K562 (cell line): ENCODE measurements around the gene MAST4. TPM values are rescaled to one million over a fixed set of nuclear protein-coding genes. Genes with fewer than 3 reads are reported as not detected.
A peak's percentile ranks its signal among the peaks of the same experiment; 100 is the strongest.

Source experiments
- ATAC-seq: fragments of 200-7000 bp; cut with Tn5 transposase; 3 replicates; pipeline ENCODE4 v1.9.1; 2020; ENCODE audit warnings: moderate library complexity
- BruUV-seq: library from RNA; stranded (reverse); fragments of 400-500 nt; replicated peaks from 2 replicates; lab custom pipeline; 2021; lab: Mats Ljungman, UMichigan
- CTCF ChIA-PET: fragments of 300-600 bp; formaldehyde crosslinking; extraction: SDS; loops from one replicate; lab custom pipeline; 2021; ENCODE audit warnings: low intra/inter-chr PET ratio; lab: Yijun Ruan, JAX
- POLR2A ChIA-PET: fragments of 300-600, 350-650 bp; sonication (Branson Sonifier 250); formaldehyde crosslinking; extraction: SDS; loops from one replicate; lab custom pipeline; 2021; ENCODE audit warnings: antibody characterized with exemption, inconsistent platforms; lab: Yijun Ruan, JAX
- DNase-seq, 4 experiments: peaks; one replicate each; pipeline versions ENCODE4 v3.0.0 to v3.0.0-alpha.2; 2011 to 2018; ENCODE audit warnings: low spot score in 3 of 4, mixed read lengths in 3 of 4; ENCODE audit errors: extremely low read depth in 1 of 4
- FAIRE-seq: peaks from 2 replicates; lab custom pipeline; 2011; peaks lifted over from hg19 to GRCh38; lab: Jason Lieb, UNC
- H2AFZ ChIP-seq: 2 replicates; pipeline ENCODE4 v1.6.0; 2011; ENCODE audit warnings: low read depth, low read length, control low read depth, inconsistent platforms
- H3K27ac ChIP-seq: fragments of 200-600 bp; 3 replicates; pipeline ENCODE4 v1.8.0; 2011; ENCODE audit warnings: low read depth, mild to moderate bottlenecking, control low read depth, inconsistent platforms, low read length, moderate library complexity, mixed read lengths; ENCODE audit errors: extremely low read depth
- H3K27me3 ChIP-seq, 2 experiments: fragments of 300-600 bp in 1 of 2; 2 replicates in 1 of 2; 3 replicates in 1 of 2; pipeline versions ENCODE4 v1.6.0 to v1.8.0; 2011; ENCODE audit warnings: inconsistent platforms in 2 of 2, low read length in 2 of 2, mild to moderate bottlenecking in 1 of 2, mixed read lengths in 1 of 2, moderate library complexity in 1 of 2; ENCODE audit not compliant: control insufficient read depth in 2 of 2, insufficient read depth in 2 of 2
- H3K36me3 ChIP-seq: fragments of 300-600 bp; 3 replicates; pipeline ENCODE4 v1.8.0; 2011; ENCODE audit warnings: mild to moderate bottlenecking, low read length, inconsistent platforms; ENCODE audit not compliant: control insufficient read depth, insufficient read depth
- H3K4me1 ChIP-seq, 2 experiments: fragments of 200-600 bp in 1 of 2; replicated peaks in 1 of 2; 2 replicates in 1 of 2; 3 replicates in 1 of 2; pipeline versions ENCODE4 v1.5.1 to v1.8.0; 2011; ENCODE audit warnings: inconsistent platforms in 2 of 2, low read length in 2 of 2, mild to moderate bottlenecking in 1 of 2, mixed read lengths in 1 of 2, moderate library complexity in 1 of 2; ENCODE audit not compliant: control insufficient read depth in 2 of 2, insufficient read depth in 2 of 2
- H3K4me2 ChIP-seq: 2 replicates; pipeline ENCODE4 v1.6.1; 2011; ENCODE audit warnings: low read length, control low read depth, inconsistent platforms, mixed read lengths; ENCODE audit not compliant: insufficient read depth
- H3K4me3 ChIP-seq: fragments of 200-600 bp; sonication (generic), shearing (Covaris generic); 2 replicates; pipeline ENCODE4 v1.5.1; 2016; ENCODE audit warnings: control low read depth, inconsistent platforms
- H3K79me2 ChIP-seq: fragments of 200-600 bp; 3 replicates; pipeline ENCODE4 v1.8.0; 2011; ENCODE audit warnings: low read length, inconsistent platforms; ENCODE audit not compliant: control insufficient read depth, insufficient read depth
- H3K9ac ChIP-seq, 2 experiments: 2 replicates each; pipeline versions ENCODE4 v1.6.0 to v1.6.1; 2011; ENCODE audit warnings: low read depth in 2 of 2, low read length in 2 of 2, control low read depth in 1 of 2, inconsistent platforms in 1 of 2, mild to moderate bottlenecking in 1 of 2, mixed read lengths in 1 of 2; ENCODE audit not compliant: insufficient read depth in 1 of 2
- H3K9me1 ChIP-seq: one replicate; pipeline ENCODE4 v1.6.0; 2011; ENCODE audit warnings: inconsistent platforms, mild to moderate bottlenecking, low read length, moderate library complexity; ENCODE audit not compliant: control insufficient read depth, insufficient read depth
- H3K9me3 ChIP-seq: replicated peaks from 2 replicates; pipeline ENCODE4 v1.5.1; 2011; ENCODE audit warnings: low read depth, low read length, inconsistent platforms; ENCODE audit not compliant: control insufficient read depth, insufficient read depth
- H4K20me1 ChIP-seq: replicated peaks from 2 replicates; pipeline ENCODE4 v1.6.1; 2011; ENCODE audit warnings: low read length, inconsistent platforms, mixed read lengths; ENCODE audit not compliant: control insufficient read depth, insufficient read depth
- ATF3 ChIP-seq, 2 experiments: fragments of 450-650 bp in 1 of 2; sonication (generic) in 1 of 2; formaldehyde crosslinking in 1 of 2; IDR thresholded peaks in 1 of 2; conservative IDR thresholded peaks in 1 of 2; 2 replicates each; pipeline versions ENCODE4 v1.6.1 to v1.8.1; 2016 to 2023; ENCODE audit warnings: mild to moderate bottlenecking in 2 of 2, moderate library complexity in 2 of 2, inconsistent platforms in 1 of 2, missing genetic modification reagents in 1 of 2
- CAMTA2 ChIP-seq: fragments of 250-450 bp; sonication (Bioruptor Pico); conservative IDR thresholded peaks from 2 replicates; pipeline ENCODE4 v1.5.1; 2022
- CHD4 ChIP-seq: fragments of 200-600 bp; sonication (generic); IDR thresholded peaks from 3 replicates; pipeline ENCODE4 v1.6.1; 2012; ENCODE audit warnings: low read depth, mild to moderate bottlenecking, mixed read lengths, low read length, inconsistent platforms; ENCODE audit not compliant: insufficient read depth, insufficient replicate concordance, poor library complexity, severe bottlenecking
- E2F3 ChIP-seq: fragments of 250-450 bp; sonication (Bioruptor Pico); IDR thresholded peaks from 2 replicates; pipeline ENCODE4 v1.4.0; 2020; ENCODE audit warnings: mild to moderate bottlenecking
- ERF ChIP-seq: fragments of 450-650 bp; formaldehyde crosslinking; IDR thresholded peaks from 2 replicates; pipeline ENCODE4 v1.4.0; 2020; ENCODE audit warnings: mild to moderate bottlenecking, mixed read lengths
- GABPB2 ChIP-seq: fragments of 250-450 bp; sonication (Bioruptor Pico); conservative IDR thresholded peaks from 2 replicates; pipeline ENCODE4 v1.5.1; 2021; ENCODE audit warnings: mild to moderate bottlenecking
- HINFP ChIP-seq: fragments of 450-650 bp; conservative IDR thresholded peaks from 2 replicates; pipeline ENCODE4 v1.6.1; 2016; ENCODE audit warnings: missing genetic modification characterization, low read depth, mild to moderate bottlenecking, control low read depth, missing compliant biosample characterization
- POLR2G ChIP-seq: fragments of 200-400 bp; formaldehyde crosslinking; IDR thresholded peaks from 2 replicates; pipeline ENCODE4 v1.6.1; 2017; ENCODE audit warnings: low read depth, mild to moderate bottlenecking, antibody characterized with exemption, low read length, moderate library complexity
- RNF2 ChIP-seq: sonication (generic); IDR thresholded peaks from 2 replicates; pipeline ENCODE4 v1.6.1; 2016
- ZNF239 ChIP-seq: fragments of 250-450 bp; sonication (Bioruptor Pico); IDR thresholded peaks from 2 replicates; pipeline ENCODE4 v1.4.0; 2020; ENCODE audit warnings: mild to moderate bottlenecking
- ZNF57 ChIP-seq: fragments of 450-650 bp; formaldehyde crosslinking; IDR thresholded peaks from 2 replicates; pipeline ENCODE4 v1.4.0; 2020; ENCODE audit warnings: mild to moderate bottlenecking, moderate library complexity
- ZNF717 ChIP-seq: fragments of 250-450 bp; sonication (Bioruptor Pico); IDR thresholded peaks from 2 replicates; pipeline ENCODE4 v1.5.0; 2021
- ZNF764 ChIP-seq: fragments of 250-450 bp; sonication (Bioruptor Pico); IDR thresholded peaks from 2 replicates; pipeline ENCODE4 v1.4.0; 2020; ENCODE audit warnings: low read depth, mild to moderate bottlenecking, moderate library complexity
- WGBS: fragments of 100-300 bp; shearing (Covaris generic); methylation state at CpG from one replicate; pipeline ENCODE4 v1.1.6; 2016; ENCODE audit warnings: low coverage, mixed read lengths; ENCODE audit not compliant: insufficient coverage; ENCODE audit errors: missing lambda C conversion rate; 5-methylcytosine and 5-hydroxymethylcytosine counted together
- in situ Hi-C: fragments of 300-500 bp; cut with MboI; formaldehyde crosslinking; loops from 4 replicates; pipeline ENCODE4 v1.15.0; 2018; ENCODE audit warnings: inconsistent platforms, mixed read lengths
- intact Hi-C: fragments of 100-400 bp; cut with micrococcal nuclease; formaldehyde crosslinking; loops from 2 replicates; pipeline ENCODE4 v1.14.2; 2022
- polyA plus RNA-seq, 8 experiments: library from polyadenylated mRNA; depleted of rRNA in 4 of 8; stranded (reverse) in 5 of 8; unstranded in 3 of 8; fragments of >200 nt; fragmentation: Nextera tagmentation in 2 of 8; fragmentation: Illumina TruSeq in 1 of 8; extraction: Ambion mirVana in 2 of 8; extraction: Trizol in 1 of 8; gene quantifications; 2 replicates each; pipeline versions ENCODE4 v1.2.1 to v1.2.3, GENCODE V29; 2011 to 2014; ENCODE audit warnings: inconsistent platforms in 1 of 8, missing spikeins in 1 of 8
- total RNA-seq, 7 experiments: library from RNA; depleted of rRNA in 6 of 7; stranded (reverse); fragments of >200 nt in 6 of 7; fragmentation: Illumina TruSeq in 2 of 7; extraction: Trizol in 2 of 7; gene quantifications; 2 replicates each; pipeline versions ENCODE4 v1.2.1 to v1.2.3, GENCODE V29; 2011 to 2021; ENCODE audit warnings: low replicate concordance in 1 of 7

MAST4 gene
- total and polyA plus RNA-seq, 9 of the 15 experiments (the other 6 are each of a cell fraction or from before 2014, with no cell fraction given) = 0.88 to 10.1 (median 5.2) TPM

GRCh38 chr5:67014957-67015400 lies 418.8 kb downstream of the MAST4 start:
- no peak overlapping the region for H3K9ac ChIP-seq
- ATAC-seq (no peak), FAIRE-seq (peak; percentile 19), DNase-seq (no peak)
- no peak overlapping the region for H3K27ac ChIP-seq
- TF ChIP-seq ZNF717 (CRISPR knock-in tag) (no peak), GABPB2 (CRISPR knock-in tag) (no peak), ATF3 (IDR thresholded peaks at IDR 0.05) (no peak), ATF3 (CRISPR knock-in tag; conservative IDR thresholded peaks at IDR 0.05) (no peak), ZNF239 (CRISPR knock-in tag) (no peak), ZNF764 (no peak), ERF (no peak), CAMTA2 (CRISPR knock-in tag) (no peak), POLR2G (no peak), CHD4 (no peak), RNF2 (no peak), ZNF57 (CRISPR knock-in tag) (no peak), E2F3 (no peak), HINFP (tag) (no peak)
- H3K4me2 ChIP-seq = peak overlapping the region; percentile 56; the same call in 1 of the 2 replicates
- H3K9me1 ChIP-seq = peaks cover 4% of the 10 kb centered on the region
- intact Hi-C loops = no loop called here
- H3K36me3 ChIP-seq = no peaks in the 10 kb centered on the region; the same call in 2 of the 3 replicates
- no peaks in the 10 kb centered on the region for H3K9me3 ChIP-seq
- no TSS peak for BruUV-seq
- H4K20me1 ChIP-seq = no peaks in the 10 kb centered on the region
- 63% methylated on average over 3 of the region's 3 CpGs for whole genome bisulfite sequencing
- ChIA-PET POLR2A (interaction anchor here (0.8 to 4.1 kb wide), 4 partner anchors 10 to 87 kb away, joined by 3 to 28 read pairs (median 3); no protein-coding TSS in a partner anchor), CTCF (no interaction called here)
- peaks cover 62% of the 10 kb centered on the region for H3K79me2 ChIP-seq
- no peak overlapping the region; the same call in 1 of the 2 replicates for H2AFZ ChIP-seq
- H3K27me3 ChIP-seq = no peaks in the 10 kb centered on the region
- in situ Hi-C loops = no loop called here
- no peak overlapping the region for H3K4me3 ChIP-seq
- peaks cover 0 to 35% of the 10 kb centered on the region in 2 experiments; a peak in 4 of 5 replicates for H3K4me1 ChIP-seq
